ENCODE data around the gene LSM14B. TPM values are rescaled to one million over a fixed set of nuclear protein-coding genes. Genes with fewer than 3 reads are reported as not detected.

LSM14B gene
- total RNA-seq, 6 experiments from 2014 or later: 9.5 to 19.8 (median 14.2) TPM

GRCh38 chr20:62138912-62139311, 16.6 kb downstream of the LSM14B start:
- ATAC-seq (no peak), DNase-seq (no peak)
- 83% methylated on average over 5 of the region's 10 CpGs for WGBS (ENCODE audit: insufficient coverage, low coverage, low lambda C conversion rate, missing lambda C conversion rate)
- TF ChIP-seq CTCF (IDR thresholded peaks at IDR 0.05) (no peak), POLR2A (IDR thresholded peaks at IDR 0.05) (no peak)
- no peaks in the 10 kb centered on the region for H3K9me3 ChIP-seq
- no peak overlapping the region for H3K4me3 ChIP-seq
- H3K36me3 ChIP-seq: peaks cover 23 to 60% (median 41%) of the 10 kb centered on the region in 4 donors
- intact Hi-C loops (cut with DNase I): loop anchor here (5.0 to 10.0 kb wide), 2 partner anchors 72 to 124 kb away; partner anchors contain the start of gene TAF4 (in 1 of the 2)
- H3K4me1 ChIP-seq: peaks cover 0 to 33% (median 12%) of the 10 kb centered on the region in 4 donors
- no peak overlapping the region for H3K27ac ChIP-seq
- no peaks in the 10 kb centered on the region for H3K27me3 ChIP-seq

GRCh38 chr20:62139636-62140035, 17.4 kb downstream of the LSM14B start:
- no peak for DNase-seq
- Histone ChIP-seq H3K36me3 (peaks cover 23 to 60% (median 39%) of the 10 kb centered on the region in 4 donors), H3K27ac (no peak overlapping the region), H3K27me3 (no peaks in the 10 kb centered on the region), H3K4me3 (no peak overlapping the region), H3K4me1 (peaks cover 0 to 28% (median 12%) of the 10 kb centered on the region in 4 donors), H3K9me3 (no peaks in the 10 kb centered on the region)
- no peak for ATAC-seq
- intact Hi-C loops (cut with DNase I): loop anchor here (5.0 to 10.0 kb wide), 2 partner anchors 72 to 125 kb away; partner anchors contain the start of gene TAF4 (in 1 of the 2)
- TF ChIP-seq POLR2A (IDR thresholded peaks at IDR 0.05) (no peak), CTCF (IDR thresholded peaks at IDR 0.05) (no peak)
- 67% methylated on average over 1 of the region's 13 CpGs for WGBS (ENCODE audit: insufficient coverage, low coverage, low lambda C conversion rate, missing lambda C conversion rate)

- TF ChIP-seq POLR2A (IDR thresholded peaks at IDR 0.05) (no peak), CTCF (IDR thresholded peaks at IDR 0.05) (no peak)
- Histone ChIP-seq H3K9me3 (no peaks in the 10 kb centered on the region), H3K4me3 (peak overlapping the region in 2 of 3 donors; percentile 81 to 86), H3K27ac (peak overlapping the region in 1 of 3 donors; percentile 100), H3K36me3 (peaks cover 20 to 49% (median 34%) of the 10 kb centered on the region in 4 donors), H3K27me3 (no peaks in the 10 kb centered on the region), H3K4me1 (peaks cover 0 to 32% (median 18%) of the 10 kb centered on the region in 4 donors)
- DNase-seq (no peak), ATAC-seq (no peak)
- intact Hi-C loops (cut with DNase I): no loop called here
- WGBS (ENCODE audit: insufficient coverage, low coverage, low lambda C conversion rate, missing lambda C conversion rate): 47% methylated on average over 4 of the region's 7 CpGs
These were observed 18.7 kb downstream of the LSM14B start for GRCh38 chr20:62141043-62141396.

- peak in 3 of 4 donors; percentile 0 to 11 (median 2) for ATAC-seq
These were observed 19.3 kb downstream of the LSM14B start for GRCh38 chr20:62141397-62142251.

More at GRCh38 chr20:62141397-62142251, 19.3 kb downstream of the LSM14B start:
- Histone ChIP-seq H3K36me3 (peaks cover 14 to 43% (median 31%) of the 10 kb centered on the region in 4 donors), H3K9me3 (no peaks in the 10 kb centered on the region), H3K4me3 (peak overlapping the region; percentile 72 to 86 (median 81)), H3K27me3 (no peaks in the 10 kb centered on the region), H3K4me1 (peaks cover 0 to 34% (median 20%) of the 10 kb centered on the region in 4 donors), H3K27ac (peak overlapping the region; percentile 76 to 100 (median 87))
- no peak for DNase-seq
- TF ChIP-seq POLR2A (IDR thresholded peaks at IDR 0.05) (no peak), CTCF (IDR thresholded peaks at IDR 0.05) (peak in 3 of 4 donors; percentile 4 to 15 (median 13))
- intact Hi-C loops (cut with DNase I): no loop called here
- WGBS (ENCODE audit: insufficient coverage, low coverage, low lambda C conversion rate, missing lambda C conversion rate): 5% methylated on average over 11 of the region's 14 CpGs

Measured in right lobe of liver (tissue), 6 donors.